HFF-Myc (cell line): ENCODE results near the gene MRC2.
A peak's percentile ranks its signal among the peaks of the same experiment; 100 is the strongest.

Experiments
- DNase-seq: peaks from one replicate; pipeline ENCODE4 v3.0.0-alpha.2; 2011; ENCODE audit warnings: low read depth; ENCODE audit errors: extremely low read depth
- H3K4me3 ChIP-seq: replicated peaks from 2 replicates; pipeline ENCODE4 v1.5.1; 2011; ENCODE audit warnings: low read depth, mild to moderate bottlenecking, control low read depth, low read length
- TF ChIP-seq, protein P1 (sequence below): IDR thresholded peaks from 2 replicates; pipeline ENCODE4 v1.5.1; 2012; ENCODE audit warnings: mild to moderate bottlenecking, low read depth, low read length, control low read depth; ENCODE audit errors: missing control alignments

Gene MRC2

DNA sequence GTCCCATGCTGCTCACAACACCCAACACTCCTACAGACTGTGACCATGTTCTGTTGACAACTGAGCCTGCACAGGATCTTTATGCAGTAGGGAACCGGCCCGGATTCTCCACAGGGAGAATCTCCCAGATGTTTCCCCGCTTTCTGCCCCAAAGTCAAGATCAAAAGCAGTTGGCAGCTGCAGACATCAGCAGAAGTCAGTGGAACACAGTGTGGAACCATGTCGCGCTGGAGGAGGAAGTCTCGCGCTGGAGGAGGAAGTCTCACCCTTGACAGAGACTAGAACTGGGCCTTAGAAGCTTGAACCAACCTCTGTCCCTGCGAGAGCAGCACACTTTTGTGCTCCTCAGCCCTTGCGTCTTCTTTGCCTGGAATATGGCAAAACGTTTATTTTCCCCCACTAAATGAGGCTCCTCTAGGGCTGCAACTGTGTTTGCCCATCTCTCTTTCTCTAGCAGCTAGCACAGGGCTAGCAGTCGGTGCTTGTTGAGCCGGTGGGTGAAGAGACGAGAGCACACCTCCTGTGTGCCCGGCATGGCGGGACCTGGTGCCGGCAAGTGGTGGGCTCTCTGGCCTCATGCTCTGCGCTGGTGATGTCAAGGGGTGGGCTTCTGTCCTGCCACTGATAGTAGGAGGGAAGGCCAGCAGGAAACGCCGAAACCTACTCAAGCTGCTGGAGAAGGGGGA lies 2.1 kb upstream of the MRC2 start:
- no peak for DNase-seq
- H3K4me3 ChIP-seq: no peak overlapping the region
- TF ChIP-seq, protein P1, sequence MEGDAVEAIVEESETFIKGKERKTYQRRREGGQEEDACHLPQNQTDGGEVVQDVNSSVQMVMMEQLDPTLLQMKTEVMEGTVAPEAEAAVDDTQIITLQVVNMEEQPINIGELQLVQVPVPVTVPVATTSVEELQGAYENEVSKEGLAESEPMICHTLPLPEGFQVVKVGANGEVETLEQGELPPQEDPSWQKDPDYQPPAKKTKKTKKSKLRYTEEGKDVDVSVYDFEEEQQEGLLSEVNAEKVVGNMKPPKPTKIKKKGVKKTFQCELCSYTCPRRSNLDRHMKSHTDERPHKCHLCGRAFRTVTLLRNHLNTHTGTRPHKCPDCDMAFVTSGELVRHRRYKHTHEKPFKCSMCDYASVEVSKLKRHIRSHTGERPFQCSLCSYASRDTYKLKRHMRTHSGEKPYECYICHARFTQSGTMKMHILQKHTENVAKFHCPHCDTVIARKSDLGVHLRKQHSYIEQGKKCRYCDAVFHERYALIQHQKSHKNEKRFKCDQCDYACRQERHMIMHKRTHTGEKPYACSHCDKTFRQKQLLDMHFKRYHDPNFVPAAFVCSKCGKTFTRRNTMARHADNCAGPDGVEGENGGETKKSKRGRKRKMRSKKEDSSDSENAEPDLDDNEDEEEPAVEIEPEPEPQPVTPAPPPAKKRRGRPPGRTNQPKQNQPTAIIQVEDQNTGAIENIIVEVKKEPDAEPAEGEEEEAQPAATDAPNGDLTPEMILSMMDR: no peak

DNA sequence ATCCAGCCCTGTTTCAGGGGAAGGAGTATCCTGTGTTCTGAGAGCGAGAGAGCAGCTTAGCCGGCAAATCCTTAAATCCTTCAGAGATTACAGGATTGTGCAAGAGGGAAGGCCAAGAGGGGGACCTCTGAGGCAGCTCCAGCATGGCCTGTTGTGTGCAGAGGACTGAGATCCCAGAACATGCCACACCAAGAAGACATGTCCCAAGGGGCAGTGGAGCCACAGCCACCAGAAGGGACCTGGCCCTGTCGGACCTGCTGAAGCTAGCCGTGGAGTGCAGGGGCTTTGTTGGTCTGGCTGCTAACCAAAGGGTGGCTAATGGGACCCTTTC lies 1.6 kb upstream of the MRC2 start:
- peak overlapping the region; percentile 73; the same call in 1 of the 2 replicates for H3K4me3 ChIP-seq
- no peak for DNase-seq
- TF ChIP-seq, protein P1: no peak

DNA sequence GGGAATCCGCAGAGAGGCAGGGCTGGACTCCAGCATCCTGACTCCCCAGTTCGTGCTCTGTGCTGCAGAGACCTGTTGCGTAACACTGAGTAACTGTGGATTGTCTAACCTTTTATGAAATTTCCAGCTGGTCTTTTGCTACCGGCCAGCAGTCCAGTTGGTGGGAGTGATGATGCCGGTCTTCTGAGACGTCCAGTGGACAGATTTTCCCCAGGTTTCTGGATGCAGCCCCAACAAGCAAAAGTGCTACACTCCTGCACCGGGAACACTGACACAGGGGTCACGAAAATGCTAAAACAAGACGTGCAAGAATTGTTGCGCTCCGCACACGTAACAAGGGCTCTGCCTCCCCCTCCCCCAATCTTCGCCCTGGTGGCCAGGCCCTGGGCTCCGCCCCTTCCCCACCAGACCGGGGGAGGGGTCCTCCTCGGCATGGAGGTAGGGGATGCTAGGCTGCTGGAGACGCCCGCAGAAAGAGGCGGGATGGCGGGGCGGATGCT lies 701 bp upstream of the MRC2 start:
- peak overlapping the region; percentile 73 for H3K4me3 ChIP-seq
- peak; percentile 35 for DNase-seq

DNA sequence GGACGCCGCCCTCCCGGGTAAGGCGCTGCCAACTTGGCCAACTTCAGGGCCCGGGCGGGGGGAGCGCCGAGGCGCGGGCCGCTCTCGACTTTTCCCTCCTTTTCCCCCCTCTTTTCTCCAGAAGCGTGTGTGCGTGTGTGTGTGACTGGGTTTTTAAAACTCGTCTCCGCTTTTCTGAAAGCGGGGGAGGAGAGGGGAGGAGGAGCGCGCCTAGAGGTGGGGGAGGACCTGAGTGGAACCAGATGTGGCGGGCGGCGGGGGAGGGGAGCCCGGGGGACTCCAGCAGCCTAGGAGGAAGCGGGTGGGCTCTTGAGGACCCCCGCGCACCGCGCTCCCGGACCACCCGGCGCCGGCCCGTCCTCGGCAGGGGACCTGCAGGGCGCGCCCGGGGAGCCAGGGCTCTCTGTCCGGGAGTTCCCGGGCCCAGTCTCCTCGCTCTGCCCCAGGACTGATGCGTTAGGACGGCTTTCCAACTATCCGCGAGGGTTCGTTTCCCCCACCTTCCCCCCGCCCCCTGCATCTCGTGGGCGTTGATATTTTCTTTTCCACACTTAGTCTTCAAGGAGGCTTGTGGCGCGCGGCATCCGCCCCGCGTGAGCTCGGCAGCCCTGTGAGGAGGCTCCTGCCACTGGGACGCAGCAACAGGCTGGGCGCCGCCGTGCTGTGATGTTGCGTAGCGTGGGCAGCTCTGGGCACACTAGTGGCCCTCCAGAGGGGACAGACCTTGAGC lies 599 bp downstream of the MRC2 start:
- DNase-seq: peak; percentile 35
- H3K4me3 ChIP-seq: peak overlapping the region; percentile 73
- TF ChIP-seq, protein P1: no peak

More for the DNA sequence above, 701 bp upstream of the MRC2 start:
- TF ChIP-seq, protein P1: no peak

DNA sequence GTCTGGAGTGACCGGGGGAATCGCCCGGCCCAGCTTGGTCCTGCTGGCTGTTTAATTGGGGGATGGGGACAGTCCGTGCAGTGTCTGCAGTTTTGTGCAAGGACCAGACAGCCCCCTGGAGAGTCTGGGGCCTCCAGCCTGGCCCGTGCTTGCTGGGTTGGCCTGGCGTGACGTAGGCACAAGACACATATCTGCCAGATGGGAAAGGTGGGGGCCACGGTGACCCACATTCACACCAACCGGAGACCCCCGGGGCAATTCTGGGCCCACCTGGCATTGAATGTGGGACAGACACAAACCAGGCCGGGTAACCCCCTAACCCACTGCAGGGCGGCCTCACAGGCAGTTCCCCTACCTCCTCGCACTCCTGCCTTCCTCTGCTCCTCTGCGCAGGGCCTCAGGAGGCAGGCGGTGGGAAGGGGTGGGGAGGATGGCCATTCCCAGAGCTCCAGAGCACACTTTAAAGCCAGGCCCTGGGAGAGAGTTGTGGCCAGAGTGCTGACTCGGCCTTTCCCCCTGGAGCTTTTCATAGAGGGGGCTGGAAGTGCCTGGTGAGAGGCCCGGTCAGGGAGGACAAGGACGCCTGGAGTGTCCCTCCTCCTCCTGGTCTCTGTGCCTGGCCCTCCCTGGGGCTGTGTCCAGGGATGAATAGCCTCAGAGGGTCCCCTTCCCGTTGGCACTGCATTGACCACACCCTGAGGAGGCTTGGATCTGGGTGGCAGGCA lies 1.5 kb downstream of the MRC2 start:
- peak overlapping the region; percentile 73 for H3K4me3 ChIP-seq
- no peak for DNase-seq
- TF ChIP-seq, protein P1: no peak

DNA sequence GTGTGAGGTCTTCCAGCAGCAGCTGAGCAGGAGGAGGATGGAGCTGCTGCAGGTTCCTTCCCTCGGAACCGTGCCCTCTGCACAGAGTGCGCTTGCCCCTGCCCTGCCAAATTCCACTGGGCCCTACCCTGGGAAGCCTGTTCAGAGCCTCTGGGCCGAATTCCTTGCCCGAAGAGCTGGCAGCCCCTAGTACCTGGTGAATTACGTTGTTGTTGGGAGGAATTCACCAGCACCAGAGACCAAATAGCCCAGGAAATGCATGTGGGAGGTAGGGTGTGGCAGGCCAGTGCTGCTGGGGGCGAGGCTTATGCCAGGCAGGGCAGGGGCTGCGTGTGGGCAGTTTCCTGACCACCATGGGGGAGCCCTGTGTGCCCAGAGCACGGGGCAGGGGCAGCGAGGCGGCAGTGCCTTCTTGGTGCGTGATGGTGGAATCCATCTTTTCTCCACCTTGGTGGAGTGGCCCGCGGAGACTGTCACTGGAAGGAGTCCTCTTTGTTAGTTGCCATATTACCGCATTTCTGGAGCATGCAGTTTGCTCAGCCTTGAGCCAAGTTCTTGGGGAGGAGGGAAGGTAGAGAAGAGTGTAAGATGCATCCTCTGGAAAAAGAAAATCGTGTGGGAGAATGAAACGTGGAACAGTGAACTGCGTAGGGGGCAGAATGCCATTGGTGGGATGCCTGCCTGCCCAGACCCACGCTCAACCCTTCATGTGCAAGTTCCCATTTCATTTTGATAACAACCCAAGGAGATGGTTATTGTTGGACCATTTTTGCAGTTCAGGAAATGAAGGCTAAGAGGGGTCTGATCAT lies 2.3 kb downstream of the MRC2 start:
- DNase-seq: no peak
- H3K4me3 ChIP-seq: peak overlapping the region; percentile 73
- TF ChIP-seq, protein P1: no peak
